GM18867 (cell line): ENCODE data around the gene LINGO4.
A peak's percentile ranks its signal among the peaks of the same experiment; 100 is the strongest.

ENCODE experiments used
- ATAC-seq: cut with Tn5 transposase; IDR thresholded peaks from one replicate; pipeline ENCODE4 v1.9.1; 2021; ENCODE audit warnings: mild to moderate bottlenecking, moderate library complexity; ENCODE audit not compliant: unreplicated experiment

LINGO4 gene

GRCh38 chr1:151805066-151805820 lies at the start of gene LINGO4:
Gene LINGO4, minus strand, starts transcription at chr1:151805419. Its CDS starts 2,715 bp downstream, at chr1:151802704.
- no peak for ATAC-seq

GRCh38 chr1:151854658-151855057 lies 49.4 kb upstream of the LINGO4 start:
- no peak for ATAC-seq

GRCh38 chr1:151853411-151853943 lies 48.3 kb upstream of the LINGO4 start, which contains the start of gene THEM5:
Gene THEM5, minus strand, starts transcription at chr1:151853712. Its CDS starts 147 bp downstream, at chr1:151853565.
- ATAC-seq, result no peak

GRCh38 chr1:151852733-151853132 lies 47.5 kb upstream of the LINGO4 start:
- ATAC-seq, result no peak

- no peak for ATAC-seq
These were observed 46.7 kb upstream of the LINGO4 start for GRCh38 chr1:151851886-151852285.

GRCh38 chr1:151849871-151850270 lies 44.7 kb upstream of the LINGO4 start:
- ATAC-seq, result no peak

GRCh38 chr1:151849126-151849525 lies 43.9 kb upstream of the LINGO4 start:
- no peak for ATAC-seq

- no peak for ATAC-seq
These were observed 42.8 kb upstream of the LINGO4 start for GRCh38 chr1:151847867-151848596.

- ATAC-seq, result no peak
These were observed 41.5 kb upstream of the LINGO4 start for GRCh38 chr1:151846686-151847237.

GRCh38 chr1:151846062-151846568 lies 40.9 kb upstream of the LINGO4 start:
- ATAC-seq, result no peak

GRCh38 chr1:151843398-151843797 lies 38.2 kb upstream of the LINGO4 start:
- ATAC-seq, result no peak

- no peak for ATAC-seq
These were observed 35.9 kb upstream of the LINGO4 start for GRCh38 chr1:151841141-151841540.

- ATAC-seq, result no peak
These were observed 35.2 kb upstream of the LINGO4 start for GRCh38 chr1:151840421-151840820.

GRCh38 chr1:151839457-151840403 lies 34.5 kb upstream of the LINGO4 start, which contains the start of gene C2CD4D:
Gene C2CD4D, minus strand, starts transcription at chr1:151839820. Its CDS starts 831 bp downstream, at chr1:151838989.
- no peak for ATAC-seq

GRCh38 chr1:151839082-151839412 lies 33.8 kb upstream of the LINGO4 start:
- no peak for ATAC-seq

GRCh38 chr1:151838222-151839081 lies 33.2 kb upstream of the LINGO4 start:
- ATAC-seq, result peak; percentile 40

GRCh38 chr1:151837884-151838221 lies 32.6 kb upstream of the LINGO4 start:
- ATAC-seq, result no peak

- no peak for ATAC-seq
These were observed 32.0 kb upstream of the LINGO4 start for GRCh38 chr1:151837197-151837596.

- no peak for ATAC-seq
These were observed 30.4 kb upstream of the LINGO4 start for GRCh38 chr1:151835596-151835995.
